ENCODE measurements around the gene MAD1L1.

DNA sequence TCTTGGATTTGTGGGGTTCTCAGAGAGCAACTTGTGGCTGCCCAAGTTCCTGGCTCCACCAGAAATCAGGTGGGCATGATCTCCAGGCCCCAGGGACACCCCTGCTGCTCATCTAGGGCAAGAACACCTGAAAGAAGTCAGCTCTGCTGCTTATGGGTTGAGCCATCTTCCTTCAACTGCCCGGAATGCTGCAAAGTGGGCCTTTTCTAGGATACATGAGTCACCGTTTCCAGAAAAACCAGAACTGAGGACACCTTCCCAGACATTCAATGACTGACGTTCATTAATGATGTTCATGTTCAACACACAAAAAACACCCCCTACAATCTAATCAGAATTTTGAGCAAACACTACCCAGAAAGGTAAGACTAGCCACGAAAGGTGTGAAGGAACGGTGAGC is 98.0 kb downstream of the MAD1L1 start:
- TF ChIP-seq EZH2 (IDR thresholded peaks at IDR 0.05; ENCODE audit: borderline replicate concordance, low read depth, low read length, severe bottlenecking), result no peak
- TF ChIP-seq, protein P1, sequence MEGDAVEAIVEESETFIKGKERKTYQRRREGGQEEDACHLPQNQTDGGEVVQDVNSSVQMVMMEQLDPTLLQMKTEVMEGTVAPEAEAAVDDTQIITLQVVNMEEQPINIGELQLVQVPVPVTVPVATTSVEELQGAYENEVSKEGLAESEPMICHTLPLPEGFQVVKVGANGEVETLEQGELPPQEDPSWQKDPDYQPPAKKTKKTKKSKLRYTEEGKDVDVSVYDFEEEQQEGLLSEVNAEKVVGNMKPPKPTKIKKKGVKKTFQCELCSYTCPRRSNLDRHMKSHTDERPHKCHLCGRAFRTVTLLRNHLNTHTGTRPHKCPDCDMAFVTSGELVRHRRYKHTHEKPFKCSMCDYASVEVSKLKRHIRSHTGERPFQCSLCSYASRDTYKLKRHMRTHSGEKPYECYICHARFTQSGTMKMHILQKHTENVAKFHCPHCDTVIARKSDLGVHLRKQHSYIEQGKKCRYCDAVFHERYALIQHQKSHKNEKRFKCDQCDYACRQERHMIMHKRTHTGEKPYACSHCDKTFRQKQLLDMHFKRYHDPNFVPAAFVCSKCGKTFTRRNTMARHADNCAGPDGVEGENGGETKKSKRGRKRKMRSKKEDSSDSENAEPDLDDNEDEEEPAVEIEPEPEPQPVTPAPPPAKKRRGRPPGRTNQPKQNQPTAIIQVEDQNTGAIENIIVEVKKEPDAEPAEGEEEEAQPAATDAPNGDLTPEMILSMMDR (IDR thresholded peaks at IDR 0.05; ENCODE audit: borderline replicate concordance, extremely low read depth, low read length, poor library complexity, severe bottlenecking), result no peak

Measured in DND-41 (cell line).